Measurements from ENCODE around the gene KAZN. TPM values are rescaled to one million over a fixed set of nuclear protein-coding genes. Genes with fewer than 3 reads are reported as not detected.

Gene KAZN
- total RNA-seq, 3 donors from 2014 or later = 0.35 to 1.7 (median 1.2) TPM

DNA sequence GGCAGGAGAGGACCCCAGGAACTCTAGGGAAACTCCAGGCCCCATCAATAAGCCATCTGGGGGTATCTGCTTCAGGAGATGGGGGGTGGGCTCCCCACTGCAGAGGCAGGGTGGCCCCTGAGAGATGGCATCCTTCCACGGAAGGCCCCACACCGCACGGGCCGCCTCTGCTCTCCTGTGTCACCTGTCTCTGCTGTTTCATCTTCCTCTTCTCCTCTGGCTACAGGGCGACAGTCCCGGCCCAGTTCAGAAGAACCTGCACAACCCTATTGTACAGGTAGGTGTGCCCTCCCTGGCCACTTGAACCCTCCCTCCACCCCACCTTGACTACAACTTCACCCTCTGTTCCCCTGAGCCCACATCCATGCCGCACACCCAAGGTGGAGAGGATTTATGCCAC is 464.9 kb downstream of the KAZN start:
- ATAC-seq (no peak), DNase-seq (no peak)
- peaks cover 2% of the 10 kb centered on the region for H3K4me1 Mint-ChIP-seq (ENCODE audit: low read depth)
- no peaks in the 10 kb centered on the region for H3K36me3 Mint-ChIP-seq (ENCODE audit: insufficient read depth)
- peaks cover 4% of the 10 kb centered on the region for H3K9me3 Mint-ChIP-seq
- no peak overlapping the region for H3K4me3 Mint-ChIP-seq
- no peaks in the 10 kb centered on the region for H3K27me3 Mint-ChIP-seq (ENCODE audit: low read depth)

DNA sequence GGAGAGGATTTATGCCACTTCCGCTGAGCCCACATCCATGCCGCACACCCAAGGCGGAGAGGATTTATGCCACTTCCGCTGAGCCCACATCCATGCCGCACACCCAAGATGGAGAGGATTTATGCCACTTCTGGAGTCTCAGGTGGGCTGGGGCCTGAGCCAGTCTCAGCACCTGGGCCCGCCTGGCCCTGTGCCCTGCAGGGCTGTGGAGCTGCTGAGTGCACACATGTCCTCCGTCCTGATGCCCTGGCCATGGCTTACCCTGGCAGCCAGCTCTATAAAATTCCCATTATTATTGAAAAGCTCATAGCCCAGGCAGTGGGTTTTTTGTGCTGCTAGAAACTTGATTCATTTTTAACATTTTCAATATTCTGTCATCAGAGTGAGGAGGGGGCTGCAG is 465.3 kb downstream of the KAZN start:
- ATAC-seq (no peak), DNase-seq (no peak)
- Mint-ChIP-seq H3K27me3 (ENCODE audit: low read depth) (no peaks in the 10 kb centered on the region), H3K4me1 (ENCODE audit: low read depth) (peaks cover 2% of the 10 kb centered on the region), H3K9me3 (peaks cover 4% of the 10 kb centered on the region), H3K4me3 (no peak overlapping the region), H3K36me3 (ENCODE audit: insufficient read depth) (no peaks in the 10 kb centered on the region)

DNA sequence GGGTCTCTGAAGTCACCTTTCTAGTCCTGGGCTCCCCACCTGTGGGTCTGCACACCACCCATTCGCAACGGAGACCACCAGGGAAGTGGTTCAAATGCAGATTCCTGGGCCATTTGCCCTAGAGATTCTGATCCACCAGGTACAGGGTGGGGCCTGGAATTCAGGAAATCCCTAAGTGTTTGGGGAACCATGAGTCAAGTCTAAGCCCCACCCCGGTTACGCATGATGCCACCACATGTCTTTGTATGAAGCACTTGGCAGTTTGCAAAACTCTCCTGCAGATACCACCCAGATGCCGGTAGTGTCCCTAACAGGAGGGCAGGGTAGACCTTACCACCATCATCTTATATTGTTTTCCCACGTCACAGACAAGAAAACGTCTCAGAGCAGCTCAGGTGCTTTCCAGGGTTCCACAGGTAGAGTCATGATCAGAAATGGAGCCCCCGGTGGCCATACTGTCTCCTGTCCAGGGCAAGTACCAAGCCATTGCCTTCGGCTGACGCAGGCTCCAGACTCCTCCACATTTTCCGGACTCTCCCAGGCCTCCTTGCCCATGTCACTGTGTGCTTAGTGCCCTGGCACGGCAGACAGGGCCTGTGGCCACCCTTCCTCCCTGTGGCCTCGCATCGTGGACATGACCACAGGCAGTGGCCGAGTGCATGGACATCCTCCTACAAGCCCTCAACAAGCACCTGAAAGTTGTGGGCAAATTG is 465.9 kb downstream of the KAZN start:
- Mint-ChIP-seq H3K27me3 (ENCODE audit: low read depth) (no peaks in the 10 kb centered on the region), H3K36me3 (ENCODE audit: insufficient read depth) (no peaks in the 10 kb centered on the region), H3K9me3 (peaks cover 4% of the 10 kb centered on the region), H3K4me1 (ENCODE audit: low read depth) (peaks cover 2% of the 10 kb centered on the region), H3K4me3 (no peak overlapping the region)
- no peak for ATAC-seq
- no peak for DNase-seq

DNA sequence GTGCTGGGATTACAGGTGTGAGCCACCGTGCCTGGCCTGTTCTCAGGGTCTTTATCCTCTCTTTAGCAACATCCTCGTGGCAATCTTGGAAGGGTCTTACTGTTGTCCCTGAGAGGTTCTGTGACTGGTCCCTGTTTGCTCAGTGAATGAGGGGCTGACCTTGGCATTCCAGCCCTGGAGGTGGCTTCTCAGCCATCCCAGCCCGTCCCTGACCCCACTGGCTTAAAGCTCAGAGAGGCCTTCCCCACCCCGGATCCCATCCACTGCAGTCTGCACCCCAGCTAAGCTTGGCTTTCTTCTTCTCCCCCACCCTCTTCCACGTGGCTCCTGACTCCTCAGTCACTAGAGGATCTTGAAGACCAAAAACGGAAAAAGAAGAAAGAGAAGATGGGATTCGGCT is 466.8 kb downstream of the KAZN start:
- Mint-ChIP-seq H3K36me3 (ENCODE audit: insufficient read depth) (no peaks in the 10 kb centered on the region), H3K9me3 (peaks cover 4% of the 10 kb centered on the region), H3K4me3 (no peak overlapping the region), H3K4me1 (ENCODE audit: low read depth) (peaks cover 2% of the 10 kb centered on the region), H3K27me3 (ENCODE audit: low read depth) (no peaks in the 10 kb centered on the region)
- ATAC-seq (no peak), DNase-seq (no peak)

DNA sequence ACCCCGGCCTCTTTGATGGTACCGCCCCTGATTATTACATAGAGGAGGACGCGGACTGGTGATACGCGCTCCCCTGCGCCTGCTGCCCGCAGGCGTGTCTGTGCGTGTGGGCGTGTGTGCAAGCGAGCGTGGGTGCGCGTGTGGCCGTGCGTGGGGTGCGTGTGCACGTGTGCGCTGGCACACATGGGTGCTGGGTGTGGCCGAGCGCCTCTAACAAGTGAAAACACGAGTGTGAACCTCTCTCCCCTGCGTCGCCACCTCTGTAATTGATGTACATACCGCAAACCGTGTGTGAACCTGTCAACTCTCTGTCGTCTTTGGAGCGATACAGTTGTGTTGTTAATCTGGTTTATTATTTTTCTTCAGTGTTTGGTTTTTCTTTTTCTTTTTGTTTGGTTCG is 467.3 kb downstream of the KAZN start:
- Mint-ChIP-seq H3K4me1 (ENCODE audit: low read depth) (peaks cover 2% of the 10 kb centered on the region), H3K27me3 (ENCODE audit: low read depth) (no peaks in the 10 kb centered on the region), H3K36me3 (ENCODE audit: insufficient read depth) (no peaks in the 10 kb centered on the region), H3K4me3 (no peak overlapping the region), H3K9me3 (peaks cover 4% of the 10 kb centered on the region)
- no peak for ATAC-seq
- no peak for DNase-seq

DNA sequence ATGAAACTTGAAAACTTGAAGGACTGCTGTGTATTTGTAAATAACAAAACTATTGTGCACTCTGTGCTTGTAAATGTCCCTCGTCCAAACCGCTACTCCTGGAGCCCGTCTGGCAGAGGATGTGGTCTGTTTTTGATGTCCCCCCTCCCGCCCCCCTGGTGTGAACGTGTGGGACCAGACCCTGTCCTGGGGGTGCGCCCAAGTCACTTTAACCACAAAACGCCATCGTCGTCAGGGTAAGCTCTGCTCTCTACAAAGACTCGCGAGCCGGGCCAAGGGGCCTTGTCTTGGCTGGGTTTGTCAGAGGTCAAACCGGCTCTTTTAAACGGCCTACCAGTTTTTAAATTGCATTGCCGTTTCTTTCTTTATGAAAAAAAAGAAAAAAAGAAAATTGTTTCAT is 467.7 kb downstream of the KAZN start:
- Mint-ChIP-seq H3K27me3 (ENCODE audit: low read depth) (no peaks in the 10 kb centered on the region), H3K4me3 (no peak overlapping the region), H3K9me3 (peaks cover 4% of the 10 kb centered on the region), H3K36me3 (ENCODE audit: insufficient read depth) (no peaks in the 10 kb centered on the region), H3K4me1 (ENCODE audit: low read depth) (peaks cover 2% of the 10 kb centered on the region)
- ATAC-seq = no peak
- DNase-seq = no peak

DNA sequence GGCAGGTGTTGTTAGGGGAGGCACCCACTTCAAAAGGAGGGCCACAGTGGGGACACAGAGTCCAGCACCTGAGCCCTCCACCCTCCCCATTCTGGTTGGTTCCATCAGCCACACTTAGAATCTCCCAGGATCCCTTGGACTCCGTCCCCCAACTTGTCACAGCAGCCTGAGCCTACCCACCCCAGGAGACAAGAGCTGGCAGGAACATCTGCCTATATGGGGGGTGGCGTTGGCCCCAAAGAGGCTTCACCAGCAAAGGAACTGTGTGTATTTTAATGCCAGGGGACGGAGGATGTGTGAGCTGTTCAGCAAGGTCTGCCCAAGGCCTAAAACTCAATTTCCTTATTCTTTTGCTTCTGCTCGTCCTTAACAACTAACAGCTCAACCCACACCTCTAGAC is 468.7 kb downstream of the KAZN start:
- Mint-ChIP-seq H3K27me3 (ENCODE audit: low read depth) (no peaks in the 10 kb centered on the region), H3K36me3 (ENCODE audit: insufficient read depth) (no peaks in the 10 kb centered on the region), H3K9me3 (peaks cover 3% of the 10 kb centered on the region), H3K4me1 (ENCODE audit: low read depth) (peaks cover 2% of the 10 kb centered on the region), H3K4me3 (no peak overlapping the region)
- ATAC-seq (no peak), DNase-seq (no peak)

DNA sequence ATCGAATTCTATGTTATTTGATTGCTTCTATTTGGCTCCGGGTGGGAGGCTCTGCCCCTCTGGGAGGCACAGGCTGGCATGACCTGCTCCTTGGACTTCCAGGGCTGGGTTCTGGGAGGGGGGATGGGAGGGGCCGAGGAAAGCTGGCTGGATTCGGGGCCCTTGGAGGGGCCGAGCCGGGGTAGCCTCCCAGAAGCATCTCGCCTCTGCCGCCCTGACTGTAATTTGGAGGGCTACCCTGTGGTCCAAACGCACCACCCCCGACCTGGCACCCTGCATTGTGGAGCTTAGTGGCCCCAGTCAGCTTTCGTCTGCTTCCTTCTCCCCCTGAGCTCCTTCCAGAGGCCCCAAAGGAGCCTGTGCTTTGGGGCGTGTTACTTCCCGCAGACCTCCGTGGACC is 469.7 kb downstream of the KAZN start:
- no peaks in the 10 kb centered on the region for H3K9me3 Mint-ChIP-seq
- H3K4me1 Mint-ChIP-seq (ENCODE audit: low read depth) = peaks cover 2% of the 10 kb centered on the region
- DNase-seq = no peak
- ATAC-seq = no peak
- H3K27me3 Mint-ChIP-seq (ENCODE audit: low read depth) = no peaks in the 10 kb centered on the region
- H3K4me3 Mint-ChIP-seq = no peak overlapping the region
- H3K36me3 Mint-ChIP-seq (ENCODE audit: insufficient read depth) = no peaks in the 10 kb centered on the region

DNA sequence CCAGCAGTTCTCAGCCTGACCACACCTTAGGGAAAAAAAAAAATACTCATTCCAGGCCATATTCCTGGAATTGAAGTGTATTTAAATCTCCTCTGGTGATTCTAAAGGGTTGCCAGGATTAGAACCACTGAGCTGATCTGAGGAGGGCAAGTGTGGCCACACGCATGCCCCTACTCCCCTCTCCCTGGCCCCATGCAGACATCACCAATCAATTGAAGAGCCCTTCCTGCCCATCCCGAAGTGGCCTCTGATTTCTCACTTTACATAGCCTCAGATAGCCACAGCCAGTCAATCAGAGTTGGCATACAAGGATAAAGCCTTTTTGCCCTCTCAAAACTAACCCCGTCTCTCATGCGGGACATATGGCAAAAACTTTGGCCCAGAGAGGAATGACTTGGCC is 470.5 kb downstream of the KAZN start:
- DNase-seq (no peak), ATAC-seq (no peak)
- H3K9me3 Mint-ChIP-seq = no peaks in the 10 kb centered on the region
- H3K4me1 Mint-ChIP-seq (ENCODE audit: low read depth) = peaks cover 2% of the 10 kb centered on the region
- no peaks in the 10 kb centered on the region for H3K36me3 Mint-ChIP-seq (ENCODE audit: insufficient read depth)
- no peak overlapping the region for H3K4me3 Mint-ChIP-seq
- no peaks in the 10 kb centered on the region for H3K27me3 Mint-ChIP-seq (ENCODE audit: low read depth)

DNA sequence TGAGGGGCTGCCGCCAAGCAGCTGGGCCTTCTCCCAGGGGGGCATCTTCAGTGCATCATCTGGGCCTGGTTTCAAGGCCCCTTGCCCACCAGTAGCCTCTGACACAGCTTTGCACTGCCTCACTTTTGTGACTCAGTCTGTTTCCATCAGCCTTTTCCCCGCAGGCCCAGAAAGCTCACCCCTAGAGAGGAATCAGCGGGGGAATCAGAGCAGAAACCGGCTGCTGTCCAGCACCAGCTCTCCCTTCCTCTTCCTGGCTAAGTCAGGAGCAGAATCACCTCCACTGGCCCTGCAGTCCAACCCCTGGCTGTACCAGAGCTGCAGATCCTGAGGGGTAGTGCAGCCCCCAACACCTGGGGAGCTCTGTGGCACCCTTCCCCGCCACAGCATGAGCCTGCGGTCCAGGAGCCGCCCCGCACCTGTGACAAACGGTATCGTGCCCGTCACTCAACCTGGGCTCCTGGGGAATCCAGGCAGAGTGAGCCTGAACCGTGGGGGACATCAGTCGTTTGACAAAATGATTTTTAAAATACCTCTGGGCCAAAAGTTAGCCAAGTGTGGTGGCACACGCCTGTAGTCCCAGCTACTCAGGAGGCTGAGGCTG is 471.8 kb downstream of the KAZN start:
- Mint-ChIP-seq H3K36me3 (ENCODE audit: insufficient read depth) (no peaks in the 10 kb centered on the region), H3K4me1 (ENCODE audit: low read depth) (peaks cover 2% of the 10 kb centered on the region), H3K27me3 (ENCODE audit: low read depth) (no peaks in the 10 kb centered on the region), H3K9me3 (no peaks in the 10 kb centered on the region), H3K4me3 (no peak overlapping the region)
- DNase-seq = no peak
- ATAC-seq = no peak

DNA sequence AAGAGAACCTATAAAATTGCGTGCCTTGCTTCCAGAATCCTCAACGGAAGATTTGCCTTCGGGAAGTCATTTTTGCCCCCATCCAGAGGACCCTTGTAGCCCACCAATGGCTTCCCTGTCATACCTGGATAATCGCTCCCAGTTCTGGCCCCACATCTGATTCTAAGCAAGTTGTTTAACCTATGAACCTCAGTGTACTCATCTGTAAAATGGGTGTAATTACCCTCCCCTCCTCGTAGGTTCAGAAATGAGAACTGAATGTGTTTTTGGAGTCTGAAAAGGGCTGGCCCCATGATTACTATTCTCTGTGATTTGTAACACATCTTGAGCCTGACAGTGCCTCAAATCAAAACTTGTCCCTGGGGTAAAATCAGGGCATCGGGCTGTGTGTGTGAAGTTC is 473.5 kb downstream of the KAZN start:
- H3K27me3 Mint-ChIP-seq (ENCODE audit: low read depth) = no peaks in the 10 kb centered on the region
- H3K4me1 Mint-ChIP-seq (ENCODE audit: low read depth) = no peaks in the 10 kb centered on the region
- no peaks in the 10 kb centered on the region for H3K36me3 Mint-ChIP-seq (ENCODE audit: insufficient read depth)
- H3K4me3 Mint-ChIP-seq = no peak overlapping the region
- DNase-seq (no peak), ATAC-seq (no peak)
- no peaks in the 10 kb centered on the region for H3K9me3 Mint-ChIP-seq

DNA sequence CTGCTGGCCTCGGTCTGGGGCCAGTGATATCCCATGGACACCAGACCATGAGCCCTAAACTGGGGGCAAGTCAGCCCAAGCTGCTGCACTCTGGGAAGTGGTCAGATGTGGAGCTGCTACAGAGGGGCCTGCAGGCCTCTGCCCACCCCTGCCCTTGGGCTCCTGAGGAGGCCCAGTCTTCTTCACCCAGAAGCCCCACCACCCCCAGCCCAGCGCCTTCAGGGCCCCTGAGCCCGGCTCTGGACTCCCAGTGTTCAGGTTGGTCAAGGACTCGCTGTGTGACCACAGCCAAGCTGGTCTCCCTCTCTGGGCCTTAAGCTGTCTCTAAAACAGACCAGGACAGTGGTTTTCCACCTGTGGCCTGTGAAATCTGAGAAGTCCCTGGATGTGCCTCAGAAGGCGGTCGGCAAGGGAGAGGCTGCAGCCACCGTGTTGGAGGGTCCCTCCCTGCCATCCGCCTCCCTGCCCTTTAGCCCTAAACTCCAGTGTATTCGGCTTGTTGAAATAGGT is 475.4 kb downstream of the KAZN start:
- no peak for ATAC-seq
- no peaks in the 10 kb centered on the region for H3K36me3 Mint-ChIP-seq (ENCODE audit: insufficient read depth)
- H3K4me3 Mint-ChIP-seq = no peak overlapping the region
- no peak for DNase-seq
- H3K27me3 Mint-ChIP-seq (ENCODE audit: low read depth) = peaks cover 3% of the 10 kb centered on the region
- no peaks in the 10 kb centered on the region for H3K9me3 Mint-ChIP-seq
- H3K4me1 Mint-ChIP-seq (ENCODE audit: low read depth) = no peaks in the 10 kb centered on the region

DNA sequence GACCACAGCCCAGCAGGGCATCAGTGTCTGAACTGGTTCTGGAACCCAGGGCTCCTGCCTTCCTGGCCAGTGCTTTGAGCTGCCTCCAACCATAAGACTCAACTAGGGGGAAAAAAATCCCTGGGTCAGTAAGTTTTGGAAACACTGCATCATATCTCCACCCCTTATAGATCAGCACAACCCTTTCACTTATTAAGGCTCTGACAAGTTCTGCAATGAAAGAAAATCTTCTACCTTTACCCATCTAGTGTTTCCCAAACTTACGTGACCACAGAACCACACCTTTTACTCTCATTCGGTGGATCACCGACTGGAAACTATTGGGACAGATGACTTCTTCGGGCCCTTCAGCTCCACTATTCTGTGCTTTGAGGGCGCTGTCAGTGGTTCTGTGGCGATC is 476.7 kb downstream of the KAZN start:
- ATAC-seq (no peak), DNase-seq (no peak)
- Mint-ChIP-seq H3K4me3 (no peak overlapping the region), H3K9me3 (no peaks in the 10 kb centered on the region), H3K27me3 (ENCODE audit: low read depth) (peaks cover 3% of the 10 kb centered on the region), H3K4me1 (ENCODE audit: low read depth) (no peaks in the 10 kb centered on the region), H3K36me3 (ENCODE audit: insufficient read depth) (no peaks in the 10 kb centered on the region)

DNA sequence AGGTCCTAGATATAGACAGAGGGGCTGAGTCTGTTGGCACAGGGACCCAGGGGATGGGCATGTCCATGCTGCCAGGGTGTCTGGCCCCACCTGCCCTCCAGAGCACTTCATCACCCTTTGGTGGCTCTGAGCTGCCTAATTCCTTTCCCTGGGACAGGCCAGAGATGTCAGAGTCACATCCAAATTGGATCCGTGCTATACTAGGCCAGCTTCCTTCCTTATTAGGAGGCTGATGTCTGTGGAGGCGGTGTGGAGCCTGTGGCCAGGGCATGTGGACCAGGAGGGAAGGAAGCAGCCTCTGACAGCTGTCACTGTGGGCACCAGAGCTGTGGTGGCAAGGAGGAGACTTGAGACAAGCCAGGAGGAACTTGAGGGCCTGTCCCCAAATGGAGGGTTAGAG is 477.3 kb downstream of the KAZN start:
- ATAC-seq (no peak), DNase-seq (no peak)
- H3K36me3 Mint-ChIP-seq (ENCODE audit: insufficient read depth) = no peaks in the 10 kb centered on the region
- H3K27me3 Mint-ChIP-seq (ENCODE audit: low read depth) = peaks cover 3% of the 10 kb centered on the region
- no peak overlapping the region for H3K4me3 Mint-ChIP-seq
- no peaks in the 10 kb centered on the region for H3K4me1 Mint-ChIP-seq (ENCODE audit: low read depth)
- no peaks in the 10 kb centered on the region for H3K9me3 Mint-ChIP-seq

DNA sequence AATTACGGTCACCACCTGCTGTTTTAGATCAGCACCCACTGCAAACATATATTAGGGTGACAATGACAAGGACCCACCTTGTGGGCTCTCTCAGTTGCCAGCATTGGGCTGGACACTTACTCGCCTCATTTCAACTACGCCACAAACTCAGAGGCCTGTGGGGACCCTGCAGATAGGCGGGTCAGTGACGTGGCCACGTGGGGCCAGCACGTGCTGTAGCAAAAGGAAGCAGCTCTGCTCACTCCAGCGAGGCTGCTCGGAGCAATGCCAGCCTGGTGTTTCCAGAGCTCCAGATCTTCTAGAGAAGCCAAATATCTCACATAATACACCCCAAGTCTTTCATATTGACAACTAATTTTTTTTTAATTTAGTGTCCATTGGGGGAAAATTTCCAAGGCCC is 478.3 kb downstream of the KAZN start:
- no peak for ATAC-seq
- DNase-seq = no peak
- Mint-ChIP-seq H3K9me3 (no peaks in the 10 kb centered on the region), H3K4me3 (no peak overlapping the region), H3K36me3 (ENCODE audit: insufficient read depth) (no peaks in the 10 kb centered on the region), H3K4me1 (ENCODE audit: low read depth) (no peaks in the 10 kb centered on the region), H3K27me3 (ENCODE audit: low read depth) (peaks cover 3% of the 10 kb centered on the region)
